GM06990 (cell line): Measurements from ENCODE around the gene NUDT2.

Experiments used
- DNase-seq: peaks from one replicate; pipeline ENCODE4 v3.0.0-alpha.2; 2011; ENCODE audit not compliant: insufficient read length; ENCODE audit errors: extremely low read depth
- H3K27me3 ChIP-seq: replicated peaks from 2 replicates; pipeline ENCODE4 v1.6.0; 2011; ENCODE audit warnings: low read length; ENCODE audit not compliant: control insufficient read depth, insufficient read depth
- H3K36me3 ChIP-seq: 2 replicates; pipeline ENCODE4 v1.5.1; 2011; ENCODE audit warnings: low read length; ENCODE audit not compliant: control insufficient read depth, insufficient read depth
- H3K4me3 ChIP-seq: replicated peaks from 2 replicates; pipeline ENCODE4 v1.5.1; 2011; ENCODE audit warnings: low read depth, mild to moderate bottlenecking, control low read depth, low read length
- TF ChIP-seq, protein P1 (sequence below): IDR thresholded peaks from 2 replicates; pipeline ENCODE4 v1.5.1; 2011; ENCODE audit warnings: low read length, control low read depth, mild to moderate bottlenecking, inconsistent platforms; ENCODE audit not compliant: insufficient read depth, poor library complexity, severe bottlenecking

Gene NUDT2

GRCh38 chr9:34370970-34371880 lies 41.9 kb downstream of the NUDT2 start:
- H3K4me3 ChIP-seq = no peak overlapping the region
- TF ChIP-seq, protein P1, sequence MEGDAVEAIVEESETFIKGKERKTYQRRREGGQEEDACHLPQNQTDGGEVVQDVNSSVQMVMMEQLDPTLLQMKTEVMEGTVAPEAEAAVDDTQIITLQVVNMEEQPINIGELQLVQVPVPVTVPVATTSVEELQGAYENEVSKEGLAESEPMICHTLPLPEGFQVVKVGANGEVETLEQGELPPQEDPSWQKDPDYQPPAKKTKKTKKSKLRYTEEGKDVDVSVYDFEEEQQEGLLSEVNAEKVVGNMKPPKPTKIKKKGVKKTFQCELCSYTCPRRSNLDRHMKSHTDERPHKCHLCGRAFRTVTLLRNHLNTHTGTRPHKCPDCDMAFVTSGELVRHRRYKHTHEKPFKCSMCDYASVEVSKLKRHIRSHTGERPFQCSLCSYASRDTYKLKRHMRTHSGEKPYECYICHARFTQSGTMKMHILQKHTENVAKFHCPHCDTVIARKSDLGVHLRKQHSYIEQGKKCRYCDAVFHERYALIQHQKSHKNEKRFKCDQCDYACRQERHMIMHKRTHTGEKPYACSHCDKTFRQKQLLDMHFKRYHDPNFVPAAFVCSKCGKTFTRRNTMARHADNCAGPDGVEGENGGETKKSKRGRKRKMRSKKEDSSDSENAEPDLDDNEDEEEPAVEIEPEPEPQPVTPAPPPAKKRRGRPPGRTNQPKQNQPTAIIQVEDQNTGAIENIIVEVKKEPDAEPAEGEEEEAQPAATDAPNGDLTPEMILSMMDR = no peak
- H3K27me3 ChIP-seq = no peaks in the 10 kb centered on the region
- H3K36me3 ChIP-seq = no peaks in the 10 kb centered on the region
- peak; percentile 11 for DNase-seq

GRCh38 chr9:34371886-34372466 lies 42.6 kb downstream of the NUDT2 start:
- Histone ChIP-seq H3K27me3 (no peaks in the 10 kb centered on the region), H3K4me3 (no peak overlapping the region), H3K36me3 (no peaks in the 10 kb centered on the region)
- TF ChIP-seq, protein P1 = no peak
- DNase-seq = peak; percentile 10

DNA sequence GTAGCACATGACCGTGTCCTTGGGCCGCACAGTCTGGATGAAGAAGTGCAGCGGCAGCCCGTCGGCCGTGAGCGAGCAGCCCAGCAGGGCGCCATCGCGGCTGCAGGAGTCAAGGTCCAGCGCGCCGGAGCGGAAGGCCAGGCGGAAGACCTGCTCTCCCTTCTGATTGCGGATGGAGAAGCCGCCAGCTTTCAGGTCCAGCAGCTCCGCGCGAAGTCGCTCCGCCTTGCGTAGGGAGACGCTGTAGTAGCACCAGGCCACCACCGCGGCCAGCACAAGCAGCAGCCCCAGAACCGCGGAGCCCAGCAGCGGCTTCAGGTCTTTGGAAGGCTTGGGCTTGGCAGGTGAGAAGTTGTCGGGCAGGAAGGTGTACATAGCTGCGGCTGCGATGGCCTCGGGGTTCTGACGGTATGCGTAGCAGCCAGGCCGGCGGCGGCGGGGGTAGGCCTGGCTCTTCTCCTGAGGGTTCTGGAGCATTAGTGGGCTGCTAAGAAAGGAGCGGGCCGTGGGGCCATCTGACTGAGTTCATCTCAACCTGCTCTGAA lies 43.2 kb downstream of the NUDT2 start:
- H3K27me3 ChIP-seq = no peaks in the 10 kb centered on the region
- no peak overlapping the region for H3K4me3 ChIP-seq
- TF ChIP-seq, protein P1 = no peak
- H3K36me3 ChIP-seq = no peaks in the 10 kb centered on the region
- DNase-seq = no peak

- TF ChIP-seq, protein P1 = no peak
- DNase-seq = no peak
- Histone ChIP-seq H3K36me3 (no peaks in the 10 kb centered on the region), H3K4me3 (no peak overlapping the region), H3K27me3 (no peaks in the 10 kb centered on the region)
These were observed 44.4 kb downstream of the NUDT2 start for GRCh38 chr9:34373749-34374148.

GRCh38 chr9:34374339-34374738 lies 45.0 kb downstream of the NUDT2 start:
- H3K4me3 ChIP-seq = no peak overlapping the region

More at GRCh38 chr9:34374339-34374738, 45.0 kb downstream of the NUDT2 start:
- Histone ChIP-seq H3K27me3 (no peaks in the 10 kb centered on the region), H3K36me3 (no peaks in the 10 kb centered on the region)
- TF ChIP-seq, protein P1 = no peak
- no peak for DNase-seq
